VCaP (cell line): ENCODE measurements around the gene OAS2.

ENCODE experiments used
- H3K27ac ChIP-seq: fragments of 450-650 bp; 2 replicates; pipeline ENCODE4 v1.5.1; 2017
- TF ChIP-seq, protein P1 (sequence below): fragments of 450-650 bp; conservative IDR thresholded peaks from 2 replicates; pipeline ENCODE4 v1.5.1; 2017; ENCODE audit warnings: mild to moderate bottlenecking, moderate library complexity

Gene OAS2

DNA sequence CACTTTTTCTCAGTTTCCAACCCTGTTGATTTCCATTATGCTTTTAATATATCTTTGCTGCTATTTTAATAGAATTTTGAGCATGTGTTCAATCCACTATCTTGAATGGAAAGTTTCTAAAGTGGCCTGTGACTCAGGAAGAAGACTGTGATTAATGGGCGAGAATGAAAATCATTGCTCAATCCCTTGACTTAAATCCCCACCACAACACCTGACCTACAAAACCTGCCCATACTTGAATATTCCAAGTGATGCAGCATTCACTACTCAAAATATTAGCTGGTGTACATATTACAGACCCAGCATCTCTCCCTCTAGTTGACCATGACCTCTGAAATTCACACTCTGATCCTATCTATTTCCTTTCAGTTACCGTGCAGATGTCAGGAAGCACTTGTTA lies 41.4 kb upstream of the OAS2 start:
- peak overlapping the region; percentile 87 for H3K27ac ChIP-seq
- TF ChIP-seq, protein P1, sequence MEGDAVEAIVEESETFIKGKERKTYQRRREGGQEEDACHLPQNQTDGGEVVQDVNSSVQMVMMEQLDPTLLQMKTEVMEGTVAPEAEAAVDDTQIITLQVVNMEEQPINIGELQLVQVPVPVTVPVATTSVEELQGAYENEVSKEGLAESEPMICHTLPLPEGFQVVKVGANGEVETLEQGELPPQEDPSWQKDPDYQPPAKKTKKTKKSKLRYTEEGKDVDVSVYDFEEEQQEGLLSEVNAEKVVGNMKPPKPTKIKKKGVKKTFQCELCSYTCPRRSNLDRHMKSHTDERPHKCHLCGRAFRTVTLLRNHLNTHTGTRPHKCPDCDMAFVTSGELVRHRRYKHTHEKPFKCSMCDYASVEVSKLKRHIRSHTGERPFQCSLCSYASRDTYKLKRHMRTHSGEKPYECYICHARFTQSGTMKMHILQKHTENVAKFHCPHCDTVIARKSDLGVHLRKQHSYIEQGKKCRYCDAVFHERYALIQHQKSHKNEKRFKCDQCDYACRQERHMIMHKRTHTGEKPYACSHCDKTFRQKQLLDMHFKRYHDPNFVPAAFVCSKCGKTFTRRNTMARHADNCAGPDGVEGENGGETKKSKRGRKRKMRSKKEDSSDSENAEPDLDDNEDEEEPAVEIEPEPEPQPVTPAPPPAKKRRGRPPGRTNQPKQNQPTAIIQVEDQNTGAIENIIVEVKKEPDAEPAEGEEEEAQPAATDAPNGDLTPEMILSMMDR = no peak

DNA sequence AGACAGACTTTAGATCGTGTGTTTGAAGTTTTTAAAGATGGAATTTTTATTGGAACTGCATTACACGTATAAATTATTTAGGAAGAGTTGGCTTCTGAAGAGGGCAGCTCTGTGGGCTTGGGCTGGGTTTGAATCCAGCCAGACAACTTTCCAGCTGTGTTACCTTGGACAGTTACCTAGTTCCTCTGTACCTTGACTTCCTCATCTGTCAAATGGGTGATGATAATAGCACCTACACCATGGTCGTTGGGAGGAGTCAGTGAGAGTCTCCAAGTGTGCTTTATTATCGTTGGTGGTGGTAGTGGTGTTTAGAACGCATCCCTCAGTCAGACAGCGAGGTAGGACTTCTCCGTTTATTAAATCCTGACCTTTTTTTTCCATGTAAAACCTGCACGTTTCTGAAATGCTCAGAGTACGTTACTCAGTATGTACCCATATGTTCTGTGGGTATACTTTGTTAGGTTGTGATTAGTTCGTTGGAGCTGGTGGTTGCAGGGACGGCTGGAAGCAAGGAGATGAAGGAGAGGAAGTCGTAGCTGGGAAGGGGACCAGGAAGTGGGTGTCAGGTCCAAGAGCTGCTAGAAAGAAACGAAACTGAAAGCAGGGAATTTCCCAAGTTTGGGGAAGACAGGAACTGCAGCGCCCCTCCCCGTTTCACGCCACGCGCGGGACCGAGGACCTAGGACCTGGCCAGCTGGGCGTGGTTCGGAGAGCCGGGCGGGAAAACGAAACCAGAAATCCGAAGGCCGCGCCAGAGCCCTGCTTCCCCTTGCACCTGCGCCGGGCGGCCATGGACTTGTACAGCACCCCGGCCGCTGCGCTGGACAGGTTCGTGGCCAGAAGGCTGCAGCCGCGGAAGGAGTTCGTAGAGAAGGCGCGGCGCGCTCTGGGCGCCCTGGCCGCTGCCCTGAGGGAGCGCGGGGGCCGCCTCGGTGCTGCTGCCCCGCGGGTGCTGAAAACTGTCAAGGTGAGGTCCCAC lies 40.3 kb upstream of the OAS2 start, which contains the start of gene OAS3:
Gene OAS3 (plus strand): TSS at position 734 of the 979 bp plus-strand sequence. CDS start 57 bp downstream, at position 791.
- TF ChIP-seq, protein P1 = 0 out of 2 replicates have a peak, but pooled peaks have one; percentile 6
- peak within 1 kb of the TSS; percentile 87 for H3K27ac ChIP-seq

DNA sequence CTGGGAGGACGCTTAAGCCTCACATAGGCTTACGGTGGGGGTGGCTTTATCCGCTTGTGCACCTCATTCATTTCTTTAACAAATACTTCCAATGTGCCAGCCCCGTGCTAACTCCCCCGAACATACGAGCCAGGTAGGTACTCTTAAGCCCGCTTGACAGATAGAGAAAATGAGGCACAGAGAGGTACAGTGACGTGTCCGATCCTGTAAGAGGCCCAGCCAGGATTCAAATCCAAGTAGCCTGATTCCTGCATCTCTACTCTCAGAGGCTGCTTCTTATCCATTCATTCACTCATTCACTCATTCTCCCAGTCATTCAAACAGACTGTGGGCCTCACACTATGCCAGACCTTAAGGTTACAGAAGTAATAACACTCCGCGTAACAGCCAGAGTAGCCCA lies 39.6 kb upstream of the OAS2 start:
- TF ChIP-seq, protein P1 = no peak
- H3K27ac ChIP-seq = peak overlapping the region; percentile 87

DNA sequence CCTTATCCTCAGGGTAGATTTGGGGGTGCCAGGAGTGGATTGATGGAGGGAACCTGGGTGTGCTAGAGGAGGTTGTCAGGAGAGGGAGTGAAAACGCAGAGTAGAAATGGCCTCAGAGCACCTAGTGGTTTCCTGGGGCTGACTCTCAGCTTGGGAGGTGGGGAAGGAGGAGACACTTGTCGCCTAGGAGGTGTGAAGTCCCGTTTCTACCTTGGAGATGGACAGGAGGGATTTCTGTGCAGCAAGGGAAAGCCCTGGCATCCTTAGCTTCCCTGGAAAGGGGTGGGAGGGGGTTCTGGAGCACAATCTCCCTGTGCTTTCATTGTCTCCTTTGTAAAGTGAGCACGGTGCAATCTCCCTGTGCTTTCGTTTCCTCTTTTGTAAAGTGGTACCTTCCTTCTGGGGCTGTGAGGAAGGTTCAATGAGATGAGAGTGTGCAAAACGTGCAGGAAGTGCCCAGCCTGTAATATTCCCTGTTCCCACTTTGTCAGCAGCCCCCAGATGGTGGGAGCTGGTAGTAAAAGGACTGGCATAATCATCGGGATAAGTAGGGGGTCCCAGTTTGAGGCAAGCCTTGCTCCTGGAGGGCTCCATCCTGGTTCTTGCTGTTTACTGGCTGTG lies 38.4 kb upstream of the OAS2 start:
- TF ChIP-seq, protein P1 = no peak
- peak overlapping the region; percentile 87; the same call in 1 of the 2 replicates for H3K27ac ChIP-seq

DNA sequence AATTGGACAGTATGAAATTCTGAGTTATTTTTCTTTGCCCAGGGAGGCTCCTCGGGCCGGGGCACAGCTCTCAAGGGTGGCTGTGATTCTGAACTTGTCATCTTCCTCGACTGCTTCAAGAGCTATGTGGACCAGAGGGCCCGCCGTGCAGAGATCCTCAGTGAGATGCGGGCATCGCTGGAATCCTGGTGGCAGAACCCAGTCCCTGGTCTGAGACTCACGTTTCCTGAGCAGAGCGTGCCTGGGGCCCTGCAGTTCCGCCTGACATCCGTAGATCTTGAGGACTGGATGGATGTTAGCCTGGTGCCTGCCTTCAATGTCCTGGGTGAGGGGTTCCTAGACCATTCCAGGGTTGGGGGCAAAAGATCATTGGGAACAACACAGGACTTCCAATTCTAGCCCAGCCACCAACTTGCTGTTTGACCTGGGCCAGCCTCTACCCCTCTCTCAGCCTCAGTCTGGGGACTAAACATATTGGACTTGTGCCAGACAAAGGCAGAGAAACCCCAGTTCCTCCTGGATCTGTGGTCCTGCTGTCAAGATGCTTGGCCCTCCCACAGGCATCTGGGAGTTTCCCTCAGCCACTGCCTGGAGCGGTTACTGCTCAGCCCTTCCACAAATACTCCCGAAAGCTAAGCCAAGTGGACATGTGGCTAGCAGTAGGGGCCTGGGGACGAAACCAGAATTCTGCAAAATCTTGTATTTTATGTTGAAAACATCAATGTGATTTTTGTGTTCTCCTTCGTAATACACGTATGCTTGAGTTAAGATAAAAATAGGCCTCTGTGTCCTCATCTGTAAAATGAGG lies 36.6 kb upstream of the OAS2 start:
- TF ChIP-seq, protein P1 = no peak
- H3K27ac ChIP-seq = no peak overlapping the region

DNA sequence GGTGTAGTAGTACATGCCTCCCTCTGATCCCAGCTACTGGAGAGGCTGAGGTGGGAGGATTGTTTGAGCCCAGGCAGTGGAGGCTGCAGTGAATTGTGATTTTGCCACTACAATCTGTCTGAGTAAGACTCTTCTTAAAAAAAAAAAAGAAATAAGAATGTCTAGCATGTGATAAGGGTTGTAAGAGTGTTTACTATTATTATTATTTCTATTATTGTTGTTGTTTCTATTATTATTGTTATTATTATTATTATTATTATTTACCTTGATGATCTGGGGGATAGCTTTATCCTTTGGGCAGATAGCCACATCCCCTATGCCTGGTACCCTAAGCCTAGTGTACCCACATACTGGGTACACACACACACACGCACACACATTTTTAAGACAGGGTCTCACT lies 35.7 kb upstream of the OAS2 start:
- no peak overlapping the region for H3K27ac ChIP-seq
- TF ChIP-seq, protein P1 = no peak
